H1 (cell line): ENCODE data around the gene EPHA8. TPM values are rescaled to one million over a fixed set of nuclear protein-coding genes. Genes with fewer than 3 reads are reported as not detected.

Experiments used
- CTCF ChIA-PET: fragments of 300-600 bp; sonication (Branson Sonifier 250); formaldehyde crosslinking; loops from one replicate; lab custom pipeline; 2021; ENCODE audit not compliant: partially characterized antibody; lab: Charles Lee
- POLR2A ChIA-PET: fragments of 300-600 bp; sonication (Branson Sonifier 250); formaldehyde crosslinking; loops from one replicate; lab custom pipeline; 2021; ENCODE audit warnings: inconsistent platforms; ENCODE audit not compliant: partially characterized antibody; lab: Charles Lee
- DNase-seq, 2 experiments: peaks; one replicate each; pipeline versions ENCODE4 v3.0.0 to v3.0.0-alpha.2; 2010 to 2022; ENCODE audit warnings: low spot score in 2 of 2, low read depth in 1 of 2, mixed read lengths in 1 of 2
- FAIRE-seq: peaks from 2 replicates; lab custom pipeline; 2011; peaks lifted over from hg19 to GRCh38; lab: Jason Lieb, UNC
- H2AFZ ChIP-seq: 2 replicates; pipeline ENCODE4 v1.8.1; 2012; ENCODE audit warnings: low read length, inconsistent platforms
- H2AK5ac ChIP-seq: 2 replicates; pipeline ENCODE4 v1.6.1; 2013; ENCODE audit warnings: low read depth, low read length
- H2BK120ac ChIP-seq: replicated peaks from 2 replicates; pipeline ENCODE3; 2013; ENCODE audit warnings: low read depth, low read length, inconsistent platforms
- H2BK12ac ChIP-seq: 2 replicates; pipeline ENCODE4 v1.6.1; 2013; ENCODE audit warnings: low read depth, low read length
- H2BK15ac ChIP-seq: 2 replicates; pipeline ENCODE4 v1.6.1; 2013; ENCODE audit warnings: low read length
- H2BK20ac ChIP-seq: 2 replicates; pipeline ENCODE4 v1.6.1; 2013; ENCODE audit warnings: low read length
- H2BK5ac ChIP-seq: 2 replicates; pipeline ENCODE4 v1.6.1; 2013; ENCODE audit warnings: low read depth, low read length
- H3K14ac ChIP-seq: 2 replicates; pipeline ENCODE4 v1.6.1; 2013; ENCODE audit warnings: inconsistent platforms; ENCODE audit not compliant: insufficient read length
- H3K18ac ChIP-seq: 2 replicates; pipeline ENCODE4 v1.6.1; 2013; ENCODE audit warnings: low read length; ENCODE audit errors: extremely low read depth
- H3K23ac ChIP-seq: 2 replicates; pipeline ENCODE4 v1.6.1; 2013; ENCODE audit warnings: inconsistent platforms; ENCODE audit not compliant: insufficient read length
- H3K23me2 ChIP-seq: 2 replicates; pipeline ENCODE4 v1.6.1; 2013; ENCODE audit warnings: low read depth, low read length
- H3K27ac ChIP-seq: 2 replicates; pipeline ENCODE4 v1.6.1; 2011; ENCODE audit warnings: low read depth, low read length, inconsistent platforms
- H3K27me3 ChIP-seq, 4 experiments: replicated peaks in 1 of 4; 1 replicate in 1 of 4; 2 replicates in 3 of 4; pipeline versions ENCODE4 v1.6.1 to v1.8.1; 2011 to 2013; ENCODE audit warnings: low read length in 3 of 4, mild to moderate bottlenecking in 3 of 4, inconsistent platforms in 2 of 4, mixed read lengths in 2 of 4, moderate library complexity in 1 of 4; ENCODE audit not compliant: control insufficient read depth in 3 of 4, insufficient read depth in 3 of 4; ENCODE audit errors: extremely low read depth in 1 of 4
- H3K36me3 ChIP-seq, 4 experiments: 2 replicates each; pipeline versions ENCODE4 v1.6.1 to v1.8.1; 2011 to 2013; ENCODE audit warnings: mild to moderate bottlenecking in 4 of 4, low read length in 3 of 4, moderate library complexity in 2 of 4, control low read depth in 1 of 4, inconsistent platforms in 1 of 4; ENCODE audit not compliant: insufficient read depth in 4 of 4, control insufficient read depth in 2 of 4
- H3K4ac ChIP-seq: replicated peaks from 2 replicates; pipeline ENCODE3; 2013; ENCODE audit warnings: low read length, low read depth, mixed read lengths, inconsistent platforms; ENCODE audit not compliant: insufficient read length
- H3K4me1 ChIP-seq, 4 experiments: replicated peaks in 1 of 4; 1 replicate in 1 of 4; 2 replicates in 3 of 4; pipeline versions ENCODE4 v1.6.1 to v1.8.1; 2011 to 2013; ENCODE audit warnings: low read length in 3 of 4, inconsistent platforms in 2 of 4, mixed read lengths in 1 of 4; ENCODE audit not compliant: insufficient read depth in 4 of 4, control insufficient read depth in 3 of 4
- H3K4me2 ChIP-seq, 2 experiments: 2 replicates each; pipeline versions ENCODE4 v1.6.1 to v1.8.1; 2011 to 2013; ENCODE audit warnings: low read depth in 2 of 2, low read length in 2 of 2, control low read depth in 1 of 2, inconsistent platforms in 1 of 2, mild to moderate bottlenecking in 1 of 2; ENCODE audit not compliant: insufficient read depth in 1 of 2
- H3K4me3 ChIP-seq, 4 experiments: fragments of 200-600, 300-600 bp in 1 of 4; sonication (generic), shearing (Covaris generic), sonication (Bioruptor Twin) in 1 of 4; 2 replicates each; pipeline versions ENCODE4 v1.5.1 to v1.8.1; 2011 to 2016; ENCODE audit warnings: low read length in 4 of 4, low read depth in 3 of 4, control low read depth in 2 of 4, inconsistent platforms in 2 of 4, mild to moderate bottlenecking in 2 of 4, mixed read lengths in 1 of 4, moderate library complexity in 1 of 4; ENCODE audit not compliant: insufficient read depth in 2 of 4; ENCODE audit errors: extremely low read depth in 1 of 4
- H3K56ac ChIP-seq: replicated peaks from 2 replicates; pipeline ENCODE3; 2013; ENCODE audit warnings: low read depth, mild to moderate bottlenecking, mixed read lengths, low read length, inconsistent platforms; ENCODE audit not compliant: insufficient read length
- H3K79me1 ChIP-seq: 2 replicates; pipeline ENCODE4 v1.6.1; 2013; ENCODE audit warnings: low read depth, low read length, control low read depth
- H3K79me2 ChIP-seq, 2 experiments: 2 replicates each; pipeline versions ENCODE4 v1.6.1 to v1.8.1; 2012 to 2013; ENCODE audit warnings: low read length in 2 of 2, mild to moderate bottlenecking in 2 of 2, inconsistent platforms in 1 of 2; ENCODE audit not compliant: insufficient read depth in 2 of 2, control insufficient read depth in 1 of 2
- H3K9ac ChIP-seq, 4 experiments: replicated peaks in 1 of 4; 1 replicate in 1 of 4; 2 replicates in 3 of 4; pipeline versions ENCODE4 v1.6.1 to v1.8.1; 2011 to 2013; ENCODE audit warnings: low read depth in 3 of 4, low read length in 3 of 4, control low read depth in 2 of 4, mild to moderate bottlenecking in 2 of 4, moderate library complexity in 2 of 4, inconsistent platforms in 1 of 4; ENCODE audit errors: extremely low read depth in 1 of 4
- H3K9me3 ChIP-seq, 2 experiments: 2 replicates each; pipeline versions ENCODE4 v1.6.1 to v1.8.1; 2012 to 2013; ENCODE audit warnings: mild to moderate bottlenecking in 2 of 2, moderate library complexity in 2 of 2, control low read depth in 1 of 2, inconsistent platforms in 1 of 2, low read depth in 1 of 2, low read length in 1 of 2, mixed read lengths in 1 of 2; ENCODE audit not compliant: insufficient read depth in 2 of 2
- H4K20me1 ChIP-seq, 2 experiments: replicated peaks in 1 of 2; 2 replicates each; pipeline versions ENCODE3 to v1.8.1; 2011 to 2013; ENCODE audit warnings: inconsistent platforms in 2 of 2, low read length in 2 of 2, mild to moderate bottlenecking in 1 of 2; ENCODE audit not compliant: insufficient read depth in 2 of 2, control insufficient read depth in 1 of 2
- H4K5ac ChIP-seq: 2 replicates; pipeline ENCODE4 v1.6.1; 2013; ENCODE audit warnings: low read length, low read depth, mixed read lengths, inconsistent platforms; ENCODE audit not compliant: insufficient read length
- H4K8ac ChIP-seq: 2 replicates; pipeline ENCODE4 v1.8.0; 2013; ENCODE audit warnings: mild to moderate bottlenecking, moderate library complexity, low read length, inconsistent platforms; ENCODE audit not compliant: insufficient read depth; ENCODE audit errors: extremely low read depth
- H4K91ac ChIP-seq: replicated peaks from 2 replicates; pipeline ENCODE3; 2013; ENCODE audit warnings: low read length, mixed read lengths, inconsistent platforms; ENCODE audit not compliant: insufficient read length
- CHD1 ChIP-seq: IDR thresholded peaks from 2 replicates; pipeline ENCODE4 v1.6.1; 2012; ENCODE audit warnings: low read depth, low read length, improper control_type of control experiment
- EP300 ChIP-seq, 2 experiments: IDR thresholded peaks; 1 replicate in 1 of 2; 2 replicates in 1 of 2; pipeline ENCODE4 v1.6.1; 2011 to 2012; ENCODE audit warnings: low read depth in 2 of 2, low read length in 2 of 2, mild to moderate bottlenecking in 2 of 2, borderline replicate concordance in 1 of 2, inconsistent platforms in 1 of 2, moderate library complexity in 1 of 2
- JUND ChIP-seq: IDR thresholded peaks from 2 replicates; pipeline ENCODE4 v1.6.1; 2011; ENCODE audit warnings: mild to moderate bottlenecking, improper control_type of control experiment, low read length
- POLR2A ChIP-seq, 2 experiments: IDR thresholded peaks; 1 replicate in 1 of 2; 2 replicates in 1 of 2; pipeline ENCODE4 v1.6.1; 2011; ENCODE audit warnings: low read depth in 2 of 2, low read length in 2 of 2, mild to moderate bottlenecking in 2 of 2; ENCODE audit errors: control extremely low read depth in 1 of 2
- WGBS, 2 experiments: shearing (Covaris generic) in 1 of 2; methylation state at CpG; one replicate each; pipeline versions ENCODE4 v1.1.6 to v1.1.7; 2013 to 2015; ENCODE audit warnings: low lambda C conversion rate in 2 of 2, mixed read lengths in 2 of 2, inconsistent platforms in 1 of 2, low coverage in 1 of 2, missing lambda C conversion rate in 1 of 2; ENCODE audit not compliant: insufficient replicate concordance in 2 of 2, insufficient coverage in 1 of 2, insufficient read length in 1 of 2; ENCODE audit errors: extremely low coverage in 1 of 2, missing lambda C conversion rate in 1 of 2; 5-methylcytosine and 5-hydroxymethylcytosine counted together
- polyA plus RNA-seq, 7 experiments: library from polyadenylated mRNA; depleted of rRNA in 3 of 7; stranded (reverse) in 5 of 7; unstranded in 2 of 7; fragments of >200 nt in 5 of 7; fragments of 200-250 nt in 2 of 7; gene quantifications; 1 replicate in 5 of 7; 2 replicates in 1 of 7; 4 replicates in 1 of 7; pipeline versions ENCODE4 v1.2.1 to v1.2.3, GENCODE V29; 2011 to 2013; ENCODE audit warnings: missing spikeins in 2 of 7, mixed read lengths in 2 of 7
- total RNA-seq: library from RNA; stranded (reverse); fragmentation: NEBNext Ultra II Directional; extraction: Animal tissue kit (Norgen Biotek cat#: 25700); gene quantifications from 2 replicates; pipeline ENCODE4 v1.2.1, GENCODE V29; 2021

The EPHA8 gene
- total and polyA plus RNA-seq, 2 of the 8 experiments (the other 6 are each of a cell fraction or from before 2014, with no cell fraction given): 4.0 to 8.4 TPM

GRCh38 chr1:22598736-22599135, 35.4 kb downstream of the EPHA8 start:
- Histone ChIP-seq H2BK12ac (no peak overlapping the region), H3K27ac (no peak overlapping the region), H4K5ac (no peak overlapping the region), H4K91ac (no peak overlapping the region), H4K8ac (no peak overlapping the region; the same call in 1 of the 2 replicates), H2BK20ac (no peak overlapping the region), H2AFZ (no peak overlapping the region), H3K9ac (no peak overlapping the region), H3K4me1 (no peaks in the 10 kb centered on the region; a peak in 2 of 7 replicates), H3K27me3 (no peaks in the 10 kb centered on the region), H2BK120ac (no peak overlapping the region), H3K18ac (no peak overlapping the region), H3K4me2 (no peak overlapping the region), H3K23ac (no peak overlapping the region), H3K4ac (no peak overlapping the region), H2BK15ac (no peak overlapping the region), H2AK5ac (no peak overlapping the region; the same call in 1 of the 2 replicates), H3K56ac (no peak overlapping the region), H3K36me3 (no peaks in the 10 kb centered on the region), H3K14ac (no peak overlapping the region), H3K79me2 (no peaks in the 10 kb centered on the region), H3K9me3 (no peaks in the 10 kb centered on the region), H2BK5ac (no peak overlapping the region), H3K79me1 (no peaks in the 10 kb centered on the region), H3K4me3 (no peak overlapping the region), H3K23me2 (peaks cover 2% of the 10 kb centered on the region; the same call in 1 of the 2 replicates), H4K20me1 (peaks cover 0 to 1% of the 10 kb centered on the region in 2 experiments)
- CTCF ChIA-PET: interaction anchor here (1.6 kb wide), 1 partner anchor 44 kb away, joined by 4 read pairs; no protein-coding TSS in a partner anchor
- POLR2A ChIA-PET: interaction anchor here (0.8 kb wide), 1 partner anchor 14 kb away, joined by 3 read pairs; no protein-coding TSS in a partner anchor
- FAIRE-seq (no peak), DNase-seq (no peak)
- no peak for TF ChIP-seq CHD1
- no peak for TF ChIP-seq EP300 (IDR thresholded peaks at IDR 0.05; ENCODE audit: borderline replicate concordance in 1 of 2, low read depth in 2 of 2, low read length in 2 of 2)
- TF ChIP-seq POLR2A (IDR thresholded peaks at IDR 0.05; ENCODE audit: control extremely low read depth in 1 of 2, low read depth in 2 of 2, low read length in 2 of 2): no peak
- TF ChIP-seq JUND: no peak
- WGBS, 2 experiments: 91% methylated on average over 24 of the region's 24 CpGs; no CpG with 5 or more reads in 1 of the 2 experiments
